Keratinocyte (primary cell): ENCODE data around the gene ARHGAP31. TPM values are rescaled to one million over a fixed set of nuclear protein-coding genes. Genes with fewer than 3 reads are reported as not detected.

ENCODE experiments used
- DNase-seq: peaks from one replicate; pipeline ENCODE4 v3.0.0-alpha.2; 2011; ENCODE audit warnings: low read depth, missing footprints, low spot score
- FAIRE-seq: peaks from 2 replicates; lab custom pipeline; 2011; peaks lifted over from hg19 to GRCh38; lab: Jason Lieb, UNC
- H2AFZ ChIP-seq: 2 replicates; pipeline ENCODE4 v1.6.0; 2012; ENCODE audit warnings: low read length, control low read depth, inconsistent platforms; ENCODE audit not compliant: control insufficient read depth
- H3K27ac ChIP-seq: 2 replicates; pipeline ENCODE4 v1.5.1; 2011; ENCODE audit warnings: low read length; ENCODE audit not compliant: control insufficient read depth, insufficient read depth
- H3K27me3 ChIP-seq: 3 replicates; pipeline ENCODE4 v1.6.0; 2011; ENCODE audit warnings: low read length; ENCODE audit not compliant: control insufficient read depth, insufficient read depth; ENCODE audit errors: extremely low read depth
- H3K36me3 ChIP-seq, 2 experiments: 2 replicates in 1 of 2; 3 replicates in 1 of 2; pipeline ENCODE4 v1.5.1; 2011; ENCODE audit warnings: low read length in 2 of 2, mild to moderate bottlenecking in 1 of 2; ENCODE audit not compliant: control insufficient read depth in 2 of 2, insufficient read depth in 2 of 2; ENCODE audit errors: extremely low read depth in 1 of 2
- H3K4me1 ChIP-seq: 3 replicates; pipeline ENCODE4 v1.5.1; 2011; ENCODE audit warnings: low read length; ENCODE audit not compliant: control insufficient read depth, insufficient read depth; ENCODE audit errors: extremely low read depth
- H3K4me2 ChIP-seq: 3 replicates; pipeline ENCODE4 v1.6.0; 2011; ENCODE audit warnings: low read depth, low read length; ENCODE audit not compliant: control insufficient read depth, insufficient read depth; ENCODE audit errors: extremely low read depth
- H3K4me3 ChIP-seq, 3 experiments: fragments of 200-600 bp in 1 of 3; sonication (generic) in 1 of 3; 2 replicates in 2 of 3; 3 replicates in 1 of 3; pipeline ENCODE4 v1.5.1; 2011 to 2016; ENCODE audit warnings: low read length in 3 of 3, mild to moderate bottlenecking in 3 of 3, control low read depth in 2 of 3, inconsistent platforms in 1 of 3, low read depth in 1 of 3, mixed read lengths in 1 of 3, mixed run types in 1 of 3, moderate library complexity in 1 of 3; ENCODE audit not compliant: control insufficient read depth in 2 of 3, insufficient read depth in 2 of 3; ENCODE audit errors: extremely low read depth in 1 of 3
- H3K79me2 ChIP-seq: 2 replicates; pipeline ENCODE4 v1.6.0; 2012; ENCODE audit warnings: low read length; ENCODE audit not compliant: control insufficient read depth, insufficient read depth
- H3K9ac ChIP-seq: 3 replicates; pipeline ENCODE4 v1.6.0; 2011; ENCODE audit warnings: low read length; ENCODE audit not compliant: control insufficient read depth, insufficient read depth; ENCODE audit errors: extremely low read depth
- H3K9me1 ChIP-seq: 3 replicates; pipeline ENCODE4 v1.6.0; 2011; ENCODE audit warnings: low read length; ENCODE audit not compliant: control insufficient read depth, insufficient read depth; ENCODE audit errors: extremely low read depth
- H3K9me3 ChIP-seq: 2 replicates; pipeline ENCODE4 v1.5.1; 2012; ENCODE audit warnings: low read depth, low read length; ENCODE audit not compliant: control insufficient read depth
- H4K20me1 ChIP-seq: 3 replicates; pipeline ENCODE4 v1.6.0; 2011; ENCODE audit warnings: low read length; ENCODE audit not compliant: control insufficient read depth, insufficient read depth; ENCODE audit errors: extremely low read depth
- CTCF ChIP-seq, 3 experiments: IDR thresholded peaks in 1 of 3; conservative IDR thresholded peaks in 1 of 3; optimal IDR thresholded peaks in 1 of 3; 2 replicates in 2 of 3; 3 replicates in 1 of 3; pipeline versions ENCODE3 to v1.5.1; 2011; ENCODE audit warnings: low read length in 3 of 3, mild to moderate bottlenecking in 3 of 3, moderate library complexity in 2 of 3, control low read depth in 1 of 3, inconsistent platforms in 1 of 3; ENCODE audit not compliant: insufficient read depth in 2 of 3; ENCODE audit errors: extremely low read depth in 1 of 3
- EZH2 ChIP-seq: IDR thresholded peaks from one replicate; pipeline ENCODE4 v1.6.1; 2012; ENCODE audit warnings: inconsistent platforms, mild to moderate bottlenecking, low read length, moderate library complexity
- dilution Hi-C: fragments of 300-500 bp; cut with MboI; formaldehyde crosslinking; loops from one replicate; pipeline ENCODE4 v1.7.0; 2020; ENCODE audit warnings: low sequenced_read_pairs; ENCODE audit not compliant: extremely low pct_ligation_motif_present
- polyA plus RNA-seq, 5 experiments: library from polyadenylated mRNA; depleted of rRNA in 3 of 5; stranded (reverse) in 3 of 5; stranded (forward) in 1 of 5; unstranded in 1 of 5; fragments of >200 nt; gene quantifications; 1 replicate in 1 of 5; 2 replicates in 3 of 5; 3 replicates in 1 of 5; pipeline versions ENCODE4 v1.2.1 to v1.2.3, GENCODE V29; 2011 to 2012; ENCODE audit warnings: missing spikeins in 2 of 5, low read depth in 1 of 5, low replicate concordance in 1 of 5

ARHGAP31 gene
- polyA plus RNA-seq, 1 donor (not counting 4 experiments of a cell fraction or from before 2014, with no cell fraction given): 3.0 TPM

GRCh38 chr3:119255214-119255613 is 39.0 kb upstream of the ARHGAP31 start:
- DNase-seq (no peak), FAIRE-seq (no peak)
- no peak overlapping the region for H2AFZ ChIP-seq
- H3K9ac ChIP-seq: no peak overlapping the region
- H3K79me2 ChIP-seq: no peaks in the 10 kb centered on the region
- no peaks in the 10 kb centered on the region for H3K9me3 ChIP-seq
- dilution Hi-C loops: no loop called here
- peaks cover 12% of the 10 kb centered on the region for H3K4me1 ChIP-seq
- H3K4me2 ChIP-seq: no peak overlapping the region
- no peak overlapping the region for H3K4me3 ChIP-seq
- H3K36me3 ChIP-seq: no peaks in the 10 kb centered on the region
- H3K9me1 ChIP-seq: no peaks in the 10 kb centered on the region
- H3K27me3 ChIP-seq: no peaks in the 10 kb centered on the region
- H4K20me1 ChIP-seq: no peaks in the 10 kb centered on the region
- TF ChIP-seq CTCF (optimal IDR thresholded peaks at IDR 0.05 in 1 of 3, IDR thresholded peaks at IDR 0.05 in 1 of 3, conservative IDR thresholded peaks at IDR 0.05 in 1 of 3; ENCODE audit: extremely low read depth in 1 of 3, insufficient read depth in 2 of 3, low read length in 3 of 3) (no peak), EZH2 (no peak)
- no peak overlapping the region for H3K27ac ChIP-seq

GRCh38 chr3:119257111-119257510 is 37.1 kb upstream of the ARHGAP31 start:
- H3K4me1 ChIP-seq: peaks cover 12% of the 10 kb centered on the region
- no peaks in the 10 kb centered on the region for H3K79me2 ChIP-seq
- peak overlapping the region; percentile 85 for H2AFZ ChIP-seq
- TF ChIP-seq CTCF (optimal IDR thresholded peaks at IDR 0.05 in 1 of 3, IDR thresholded peaks at IDR 0.05 in 1 of 3, conservative IDR thresholded peaks at IDR 0.05 in 1 of 3; ENCODE audit: extremely low read depth in 1 of 3, insufficient read depth in 2 of 3, low read length in 3 of 3) (no peak), EZH2 (no peak)
- dilution Hi-C loops: no loop called here
- H3K27me3 ChIP-seq: no peaks in the 10 kb centered on the region
- H3K9me3 ChIP-seq: no peaks in the 10 kb centered on the region
- no peaks in the 10 kb centered on the region for H3K36me3 ChIP-seq
- no peak overlapping the region for H3K4me3 ChIP-seq
- no peaks in the 10 kb centered on the region for H4K20me1 ChIP-seq
- H3K27ac ChIP-seq: no peak overlapping the region
- FAIRE-seq: peak; percentile 53
- no peak for DNase-seq
- H3K4me2 ChIP-seq: peak overlapping the region; percentile 64
- H3K9me1 ChIP-seq: no peaks in the 10 kb centered on the region
- no peak overlapping the region for H3K9ac ChIP-seq
